Prostate gland (tissue), 2 donors: ENCODE data around the gene XPOT.

ENCODE experiments used
- CTCF ChIP-seq, 4 experiments: fragments of 200-600 bp in 2 of 4; fragments of 450-650 bp in 2 of 4; sonication (generic) in 2 of 4; IDR thresholded peaks; 1 replicate in 3 of 4; 2 replicates in 1 of 4; pipeline ENCODE4 v1.5.1; 2016 to 2019; ENCODE audit warnings: antibody characterized with exemption in 4 of 4, mild to moderate bottlenecking in 2 of 4, moderate library complexity in 2 of 4
- POLR2A ChIP-seq: fragments of 450-650 bp; IDR thresholded peaks from one replicate; pipeline ENCODE4 v1.6.1; 2016; ENCODE audit warnings: antibody characterized with exemption, mild to moderate bottlenecking

- no peak for TF ChIP-seq POLR2A
- no peak for TF ChIP-seq CTCF (IDR thresholded peaks at IDR 0.05)
Measured at GRCh38 chr12:64480148-64480547, 76.0 kb downstream of the XPOT start.
